IMR-90 (cell line): ENCODE data around the gene SLC9A3. TPM values are rescaled to one million over a fixed set of nuclear protein-coding genes. Genes with fewer than 3 reads are reported as not detected.
A peak's percentile ranks its signal among the peaks of the same experiment; 100 is the strongest.

Source experiments
- ATAC-seq: fragments of 200-7000 bp; cut with Tn5 transposase; 2 replicates; pipeline ENCODE4 v1.9.1; 2020; ENCODE audit warnings: low read depth, mild to moderate bottlenecking, moderate library complexity
- BruUV-seq: library from RNA; stranded (reverse); fragments of 400-500 nt; replicated peaks from 2 replicates; lab custom pipeline; 2021; lab: Mats Ljungman, UMichigan
- CTCF ChIA-PET: fragments of 300-600 bp; formaldehyde crosslinking; extraction: SDS; loops from one replicate; lab custom pipeline; 2021; ENCODE audit warnings: antibody characterized with exemption; lab: Yijun Ruan, JAX
- POLR2A ChIA-PET: fragments of 300-600 bp; sonication (Branson Sonifier 250); formaldehyde crosslinking; loops from one replicate; lab custom pipeline; 2022; ENCODE audit warnings: antibody characterized with exemption; ENCODE audit not compliant: unreplicated experiment; lab: Charles Lee
- DNase-seq: peaks from one replicate; pipeline ENCODE4 v3.0.0; 2013
- H2AFZ ChIP-seq: replicated peaks from 2 replicates; pipeline ENCODE3; 2013; ENCODE audit warnings: low read length, mild to moderate bottlenecking; ENCODE audit not compliant: poor library complexity
- H2AK5ac ChIP-seq: 2 replicates; pipeline ENCODE4 v1.6.1; 2013; ENCODE audit warnings: low read depth, low read length, inconsistent platforms
- H2AK9ac ChIP-seq: replicated peaks from 2 replicates; pipeline ENCODE3; 2013; ENCODE audit warnings: mild to moderate bottlenecking, low read depth, low read length, moderate library complexity; ENCODE audit not compliant: poor library complexity
- H2BK120ac ChIP-seq: 2 replicates; pipeline ENCODE4 v1.6.1; 2013; ENCODE audit warnings: low read depth, low read length, inconsistent platforms
- H2BK15ac ChIP-seq: 3 replicates; pipeline ENCODE4 v1.6.1; 2013; ENCODE audit warnings: low read depth, low read length, inconsistent platforms
- H2BK20ac ChIP-seq: 2 replicates; pipeline ENCODE4 v1.6.1; 2013; ENCODE audit warnings: low read depth, mild to moderate bottlenecking, inconsistent platforms, low read length, moderate library complexity
- H2BK5ac ChIP-seq: 2 replicates; pipeline ENCODE4 v1.6.1; 2013; ENCODE audit warnings: mild to moderate bottlenecking, low read depth, low read length, inconsistent platforms; ENCODE audit not compliant: poor library complexity, severe bottlenecking
- H3K14ac ChIP-seq: replicated peaks from 2 replicates; pipeline ENCODE4 v1.6.1; 2013; ENCODE audit warnings: low read depth, low read length, inconsistent platforms
- H3K18ac ChIP-seq: 2 replicates; pipeline ENCODE4 v1.6.1; 2013; ENCODE audit warnings: low read depth, low read length, control low read depth
- H3K23ac ChIP-seq: 2 replicates; pipeline ENCODE4 v1.6.1; 2013; ENCODE audit warnings: low read depth, low read length, inconsistent platforms
- H3K27ac ChIP-seq: 2 replicates; pipeline ENCODE4 v1.5.1; 2013; ENCODE audit warnings: mild to moderate bottlenecking, control low read depth, low read length; ENCODE audit not compliant: insufficient read depth
- H3K27me3 ChIP-seq: 2 replicates; pipeline ENCODE4 v1.6.1; 2013; ENCODE audit warnings: low read length; ENCODE audit not compliant: control insufficient read depth, insufficient read depth
- H3K36me3 ChIP-seq: 2 replicates; pipeline ENCODE4 v1.6.1; 2013; ENCODE audit warnings: low read length, mixed read lengths; ENCODE audit not compliant: control insufficient read depth, insufficient read depth
- H3K4ac ChIP-seq: 2 replicates; pipeline ENCODE4 v1.6.1; 2013; ENCODE audit warnings: low read depth, low read length, inconsistent platforms
- H3K4me1 ChIP-seq: 2 replicates; pipeline ENCODE4 v1.6.1; 2013; ENCODE audit warnings: low read length, mixed read lengths; ENCODE audit not compliant: control insufficient read depth, insufficient read depth
- H3K4me2 ChIP-seq: 2 replicates; pipeline ENCODE4 v1.6.1; 2013; ENCODE audit warnings: low read depth, mild to moderate bottlenecking, control low read depth, low read length, moderate library complexity
- H3K4me3 ChIP-seq: 2 replicates; pipeline ENCODE4 v1.5.1; 2013; ENCODE audit warnings: low read depth, mild to moderate bottlenecking, control low read depth, low read length, moderate library complexity; ENCODE audit not compliant: insufficient read depth
- H3K56ac ChIP-seq: 2 replicates; pipeline ENCODE4 v1.6.1; 2013; ENCODE audit warnings: low read length, inconsistent platforms; ENCODE audit not compliant: insufficient read depth; ENCODE audit errors: extremely low read depth
- H3K79me1 ChIP-seq, 2 experiments: 2 replicates each; pipeline ENCODE4 v1.6.1; 2013; ENCODE audit warnings: low read length in 2 of 2, inconsistent platforms in 1 of 2, low read depth in 1 of 2
- H3K9ac ChIP-seq: 2 replicates; pipeline ENCODE4 v1.6.1; 2013; ENCODE audit warnings: low read depth, low read length, control low read depth
- H3K9me1 ChIP-seq: 2 replicates; pipeline ENCODE4 v1.6.1; 2013; ENCODE audit warnings: low read length, inconsistent platforms; ENCODE audit not compliant: insufficient read depth
- H3K9me3 ChIP-seq: 2 replicates; pipeline ENCODE4 v1.6.1; 2013; ENCODE audit warnings: low read length; ENCODE audit not compliant: control insufficient read depth, insufficient read depth
- H4K20me1 ChIP-seq: 2 replicates; pipeline ENCODE4 v1.6.1; 2013; ENCODE audit warnings: low read length, inconsistent platforms; ENCODE audit not compliant: insufficient read depth
- H4K5ac ChIP-seq: 2 replicates; pipeline ENCODE4 v1.6.1; 2013; ENCODE audit warnings: mild to moderate bottlenecking, low read depth, low read length, control low read depth
- H4K8ac ChIP-seq, 2 experiments: 2 replicates each; pipeline ENCODE4 v1.6.1; 2013; ENCODE audit warnings: low read depth in 2 of 2, low read length in 2 of 2, control low read depth in 1 of 2, inconsistent platforms in 1 of 2
- H4K91ac ChIP-seq: 2 replicates; pipeline ENCODE4 v1.6.1; 2013; ENCODE audit warnings: low read depth, low read length, inconsistent platforms; ENCODE audit not compliant: insufficient read depth
- BHLHE40 ChIP-seq: fragments of 150-350 bp; IDR thresholded peaks from 2 replicates; pipeline ENCODE4 v1.6.1; 2016; ENCODE audit warnings: mild to moderate bottlenecking, low read depth, low read length
- CEBPB ChIP-seq: IDR thresholded peaks from 2 replicates; pipeline ENCODE4 v1.6.1; 2012; ENCODE audit warnings: low read depth, low read length, improper control_type of control experiment
- CHD1 ChIP-seq: IDR thresholded peaks from 2 replicates; pipeline ENCODE4 v1.6.1; 2012; ENCODE audit warnings: low read depth, low read length, improper control_type of control experiment
- SMC3 ChIP-seq: fragments of 150-350 bp; IDR thresholded peaks from 2 replicates; pipeline ENCODE4 v1.6.1; 2016; ENCODE audit warnings: low read depth, mild to moderate bottlenecking, antibody characterized with exemption, low read length, moderate library complexity
- WGBS, 2 experiments: methylation state at CpG; one replicate each; pipeline versions ENCODE4 v1.1.5 to v1.1.7; 2013; ENCODE audit warnings: missing lambda C conversion rate in 2 of 2; ENCODE audit not compliant: insufficient read length in 1 of 2; ENCODE audit errors: extremely low coverage in 2 of 2; 5-methylcytosine and 5-hydroxymethylcytosine counted together
- dilution Hi-C: fragments of 300-500 bp; cut with HindIII; formaldehyde crosslinking; loops from one replicate; pipeline ENCODE4 v1.14.3; 2018; ENCODE audit warnings: low sequenced_read_pairs; ENCODE audit not compliant: unreplicated experiment
- in situ Hi-C: fragments of 300-500 bp; cut with MboI; formaldehyde crosslinking; loops from 3 replicates; pipeline ENCODE4 v1.14.3; 2019; ENCODE audit warnings: low sequenced_read_pairs, inconsistent platforms, mixed read lengths
- intact Hi-C: fragments of 100-400 bp; cut with micrococcal nuclease; formaldehyde crosslinking; loops from 2 replicates; pipeline ENCODE4 v1.10.0; 2022
- polyA plus RNA-seq, 3 experiments: library from polyadenylated mRNA; depleted of rRNA; stranded (reverse); fragments of >200 nt; gene quantifications; 2 replicates each; pipeline ENCODE4 v1.2.3, GENCODE V29; 2012; ENCODE audit warnings: low replicate concordance in 1 of 3
- total RNA-seq: library from RNA; depleted of rRNA; stranded (reverse); fragments of >200 nt; gene quantifications from 2 replicates; pipeline ENCODE4 v1.2.3, GENCODE V29; 2012

Gene SLC9A3
- total and polyA plus RNA-seq, 2 of the 4 experiments (the other 2 are of a cell fraction), result 0.72 to 1.5 TPM

GRCh38 chr5:477871-478270 is 46.4 kb downstream of the SLC9A3 start:
- H3K4me3 ChIP-seq, result no peak overlapping the region
- no peak overlapping the region for H4K5ac ChIP-seq
- H3K4ac ChIP-seq, result no peak overlapping the region
- no peak overlapping the region for H3K56ac ChIP-seq
- no peak overlapping the region for H2BK20ac ChIP-seq
- no peak for DNase-seq
- no peak for ATAC-seq
- no peak overlapping the region for H3K4me2 ChIP-seq
- ChIA-PET CTCF (no interaction called here), POLR2A (interaction anchor here (0.5 kb wide), 1 partner anchor 50 kb away, joined by 3 read pairs; no protein-coding TSS in a partner anchor)
- no peak overlapping the region for H3K18ac ChIP-seq
- no peaks in the 10 kb centered on the region for H3K9me3 ChIP-seq
- WGBS, 2 experiments, result 89% methylated on average over 11 of the region's 13 CpGs; no CpG with 5 or more reads in 1 of the 2 experiments
- no peak overlapping the region for H4K8ac ChIP-seq
- no peaks in the 10 kb centered on the region; the same call in 1 of the 2 replicates for H4K20me1 ChIP-seq
- H3K27ac ChIP-seq, result no peak overlapping the region
- H3K9me1 ChIP-seq, result no peaks in the 10 kb centered on the region
- in situ Hi-C loops (no loop called here), intact Hi-C loops (loop anchor here (10.0 kb wide), 1 partner anchor 427 kb away; no protein-coding TSS in a partner anchor), dilution Hi-C loops (no loop called here)
- H3K14ac ChIP-seq, result no peak overlapping the region
- no peak overlapping the region for H2BK15ac ChIP-seq
- no peak overlapping the region for H2BK5ac ChIP-seq
- no peak overlapping the region for H3K9ac ChIP-seq
- H2AK9ac ChIP-seq, result peak overlapping the region; percentile 28
- no peak overlapping the region for H4K91ac ChIP-seq
- BruUV-seq, result no TSS peak
- H2BK120ac ChIP-seq, result no peak overlapping the region
- no peak overlapping the region for H2AFZ ChIP-seq
- H3K36me3 ChIP-seq, result no peaks in the 10 kb centered on the region
- H3K27me3 ChIP-seq, result no peaks in the 10 kb centered on the region
- TF ChIP-seq CHD1 (no peak), BHLHE40 (no peak), CEBPB (no peak), SMC3 (no peak)
- no peak overlapping the region for H3K23ac ChIP-seq
- peaks cover 2% of the 10 kb centered on the region; the same call in 1 of the 2 replicates for H3K4me1 ChIP-seq
- no peak overlapping the region for H2AK5ac ChIP-seq
- H3K79me1 ChIP-seq, result peaks cover 3% of the 10 kb centered on the region in 2 experiments; a peak in 2 of 4 replicates
